CD14-positive monocyte (primary cell): ENCODE measurements around the gene CST7. TPM values are rescaled to one million over a fixed set of nuclear protein-coding genes. Genes with fewer than 3 reads are reported as not detected.

Source experiments
- DNase-seq, 3 donors: peaks; one replicate each; pipeline ENCODE4 v3.0.0-alpha.2; 2011 to 2022
- H2AFZ ChIP-seq: 2 replicates; pipeline ENCODE4 v1.6.0; 2012; ENCODE audit warnings: mild to moderate bottlenecking, low read depth, low read length, inconsistent platforms; ENCODE audit not compliant: insufficient read depth, poor library complexity, severe bottlenecking
- H3K27ac ChIP-seq, 2 donors: 1 replicate in 1 of 2; 2 replicates in 1 of 2; pipeline ENCODE4 v1.5.1; 2012 to 2013; ENCODE audit warnings: low read length in 2 of 2, control low read depth in 1 of 2, inconsistent platforms in 1 of 2, low read depth in 1 of 2, mild to moderate bottlenecking in 1 of 2
- H3K27me3 ChIP-seq, 2 donors: one replicate each; pipeline versions ENCODE4 v1.6.0 to v1.6.1; 2011 to 2013; ENCODE audit warnings: low read length in 2 of 2; ENCODE audit not compliant: control insufficient read depth in 2 of 2, insufficient read depth in 2 of 2
- H3K36me3 ChIP-seq, 2 donors: replicated peaks in 1 of 2; 1 replicate in 1 of 2; 2 replicates in 1 of 2; pipeline versions ENCODE4 v1.5.1 to v1.6.1; 2012 to 2013; ENCODE audit warnings: low read length in 2 of 2, control low read depth in 1 of 2, inconsistent platforms in 1 of 2, mild to moderate bottlenecking in 1 of 2; ENCODE audit not compliant: insufficient read depth in 2 of 2, control insufficient read depth in 1 of 2
- H3K4me1 ChIP-seq, 2 donors: 1 replicate in 1 of 2; 2 replicates in 1 of 2; pipeline versions ENCODE4 v1.5.1 to v1.6.1; 2012 to 2013; ENCODE audit warnings: low read length in 2 of 2, control low read depth in 1 of 2, inconsistent platforms in 1 of 2, mild to moderate bottlenecking in 1 of 2, moderate library complexity in 1 of 2; ENCODE audit not compliant: insufficient read depth in 2 of 2, control insufficient read depth in 1 of 2
- H3K4me2 ChIP-seq: replicated peaks from 2 replicates; pipeline ENCODE3; 2012; ENCODE audit warnings: low read length, moderate library complexity, mild to moderate bottlenecking; ENCODE audit not compliant: poor library complexity, severe bottlenecking; ENCODE audit errors: extremely low read depth
- H3K4me3 ChIP-seq, 3 experiments: fragments of 200-600 bp in 1 of 3; sonication (generic) in 1 of 3; replicated peaks in 1 of 3; 1 replicate in 2 of 3; 2 replicates in 1 of 3; pipeline ENCODE4 v1.5.1; 2011 to 2013; ENCODE audit warnings: low read length in 3 of 3, mild to moderate bottlenecking in 3 of 3, control low read depth in 2 of 3, low read depth in 2 of 3, inconsistent platforms in 1 of 3, moderate library complexity in 1 of 3
- H3K79me2 ChIP-seq: 2 replicates; pipeline ENCODE4 v1.6.0; 2012; ENCODE audit warnings: mild to moderate bottlenecking, control low read depth, inconsistent platforms, low read length, moderate library complexity; ENCODE audit not compliant: insufficient read depth
- H3K9ac ChIP-seq: 2 replicates; pipeline ENCODE4 v1.6.0; 2017; ENCODE audit warnings: low read length, mild to moderate bottlenecking; ENCODE audit not compliant: insufficient read depth, poor library complexity, severe bottlenecking
- H3K9me3 ChIP-seq, 2 donors: replicated peaks in 1 of 2; 1 replicate in 1 of 2; 2 replicates in 1 of 2; pipeline versions ENCODE4 v1.5.1 to v1.6.1; 2012 to 2013; ENCODE audit warnings: low read length in 2 of 2, control low read depth in 1 of 2; ENCODE audit not compliant: control insufficient read depth in 1 of 2, insufficient read depth in 1 of 2
- H4K20me1 ChIP-seq: 2 replicates; pipeline ENCODE4 v1.6.0; 2012; ENCODE audit warnings: mild to moderate bottlenecking, low read length, control low read depth, moderate library complexity; ENCODE audit not compliant: insufficient read depth
- H3K27ac Mint-ChIP-seq, 7 donors: one replicate each; pipeline ENCODE4 v1.8.0; 2020; ENCODE audit warnings: mild to moderate bottlenecking in 7 of 7, mixed read lengths in 7 of 7, moderate library complexity in 6 of 7, inconsistent platforms in 2 of 7
- H3K27me3 Mint-ChIP-seq, 3 donors: one replicate each; pipeline ENCODE4 v1.8.0; 2021 to 2022; ENCODE audit warnings: low read depth in 3 of 3, mild to moderate bottlenecking in 3 of 3, mixed read lengths in 3 of 3, moderate library complexity in 3 of 3, inconsistent platforms in 1 of 3
- H3K36me3 Mint-ChIP-seq, 2 donors: one replicate each; pipeline ENCODE4 v1.8.0; 2020; ENCODE audit warnings: mixed read lengths in 2 of 2, inconsistent platforms in 1 of 2, mild to moderate bottlenecking in 1 of 2
- H3K4me1 Mint-ChIP-seq: one replicate; pipeline ENCODE4 v1.8.0; 2020; ENCODE audit warnings: mild to moderate bottlenecking, mixed read lengths
- H3K4me3 Mint-ChIP-seq, 2 donors: one replicate each; pipeline ENCODE4 v1.8.0; 2020; ENCODE audit warnings: mild to moderate bottlenecking in 2 of 2, mixed read lengths in 2 of 2, moderate library complexity in 1 of 2
- H3K9me3 Mint-ChIP-seq, 7 donors: one replicate each; pipeline ENCODE4 v1.8.0; 2020 to 2022; ENCODE audit warnings: mixed read lengths in 7 of 7, mild to moderate bottlenecking in 6 of 7, moderate library complexity in 6 of 7, inconsistent platforms in 2 of 7
- WGBS: methylation state at CpG from one replicate; pipeline ENCODE4 v1.1.5; 2013; ENCODE audit warnings: missing lambda C conversion rate; ENCODE audit not compliant: insufficient coverage; 5-methylcytosine and 5-hydroxymethylcytosine counted together
- intact Hi-C, 2 donors: fragments of 100-400 bp; cut with micrococcal nuclease; formaldehyde crosslinking; loops; one replicate each; pipeline versions ENCODE4 v1.15.0 to v1.15.1; 2023
- polyA plus RNA-seq, 3 donors: library from polyadenylated mRNA; depleted of rRNA in 1 of 3; unstranded in 2 of 3; stranded (reverse) in 1 of 3; fragments of 300-500 nt in 2 of 3; fragments of >200 nt in 1 of 3; fragmentation: Illumina TruSeq in 2 of 3; gene quantifications; 1 replicate in 2 of 3; 2 replicates in 1 of 3; pipeline ENCODE4 v1.2.3, GENCODE V29; 2012 to 2021
- TF ChIP-seq, protein P1 (sequence below): fragments of 200-600 bp; IDR thresholded peaks from one replicate; pipeline ENCODE4 v1.8.0; 2022; ENCODE audit warnings: antibody characterized with exemption, mild to moderate bottlenecking

Gene CST7
- polyA plus RNA-seq, 3 donors = 1.2 to 3.2 (median 1.8) TPM

- H3K4me2 ChIP-seq = peak overlapping the region; percentile 11
- H3K9me3 Mint-ChIP-seq = peaks cover 0 to 3% (median 0%) of the 10 kb centered on the region in 7 donors
- H3K4me1 Mint-ChIP-seq = peaks cover 59% of the 10 kb centered on the region
Measured at GRCh38 chr20:24955045-24955444, 6.0 kb downstream of the CST7 start.

GRCh38 chr20:24956001-24956841 lies 7.2 kb downstream of the CST7 start:
- Mint-ChIP-seq H3K36me3 (peaks cover 35 to 48% of the 10 kb centered on the region in 2 donors), H3K27me3 (peaks cover 0 to 1% (median 0%) of the 10 kb centered on the region in 3 donors), H3K4me1 (peaks cover 47% of the 10 kb centered on the region), H3K4me3 (no peak overlapping the region), H3K9me3 (peaks cover 0 to 3% (median 0%) of the 10 kb centered on the region in 7 donors), H3K27ac (peak overlapping the region in 6 of 7 donors; percentile 33 to 77 (median 68))
- Histone ChIP-seq H3K4me2 (no peak overlapping the region), H4K20me1 (no peaks in the 10 kb centered on the region), H2AFZ (no peak overlapping the region), H3K4me1 (peaks cover 38 to 41% of the 10 kb centered on the region in 2 donors), H3K27ac (peak overlapping the region in 1 of 2 donors; percentile 48), H3K9ac (no peak overlapping the region), H3K36me3 (peaks cover 36 to 41% of the 10 kb centered on the region in 2 donors), H3K4me3 (no peak overlapping the region), H3K9me3 (no peaks in the 10 kb centered on the region), H3K79me2 (peaks cover 36% of the 10 kb centered on the region), H3K27me3 (no peaks in the 10 kb centered on the region)
- no peak for DNase-seq
- intact Hi-C loops = no loop called here
- WGBS = 81% methylated on average over 18 of the region's 22 CpGs
- TF ChIP-seq, protein P1, sequence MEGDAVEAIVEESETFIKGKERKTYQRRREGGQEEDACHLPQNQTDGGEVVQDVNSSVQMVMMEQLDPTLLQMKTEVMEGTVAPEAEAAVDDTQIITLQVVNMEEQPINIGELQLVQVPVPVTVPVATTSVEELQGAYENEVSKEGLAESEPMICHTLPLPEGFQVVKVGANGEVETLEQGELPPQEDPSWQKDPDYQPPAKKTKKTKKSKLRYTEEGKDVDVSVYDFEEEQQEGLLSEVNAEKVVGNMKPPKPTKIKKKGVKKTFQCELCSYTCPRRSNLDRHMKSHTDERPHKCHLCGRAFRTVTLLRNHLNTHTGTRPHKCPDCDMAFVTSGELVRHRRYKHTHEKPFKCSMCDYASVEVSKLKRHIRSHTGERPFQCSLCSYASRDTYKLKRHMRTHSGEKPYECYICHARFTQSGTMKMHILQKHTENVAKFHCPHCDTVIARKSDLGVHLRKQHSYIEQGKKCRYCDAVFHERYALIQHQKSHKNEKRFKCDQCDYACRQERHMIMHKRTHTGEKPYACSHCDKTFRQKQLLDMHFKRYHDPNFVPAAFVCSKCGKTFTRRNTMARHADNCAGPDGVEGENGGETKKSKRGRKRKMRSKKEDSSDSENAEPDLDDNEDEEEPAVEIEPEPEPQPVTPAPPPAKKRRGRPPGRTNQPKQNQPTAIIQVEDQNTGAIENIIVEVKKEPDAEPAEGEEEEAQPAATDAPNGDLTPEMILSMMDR = no peak

More at GRCh38 chr20:24955045-24955444, 6.0 kb downstream of the CST7 start:
- no peaks in the 10 kb centered on the region for H4K20me1 ChIP-seq
- peaks cover 48% of the 10 kb centered on the region for H3K79me2 ChIP-seq
- H3K4me1 ChIP-seq = peaks cover 49 to 53% of the 10 kb centered on the region in 2 donors
- Mint-ChIP-seq H3K4me3 (peak overlapping the region; percentile 13 to 16), H3K27me3 (peaks cover 0 to 1% (median 0%) of the 10 kb centered on the region in 3 donors), H3K27ac (peak overlapping the region in 6 of 7 donors; percentile 60 to 80 (median 75)), H3K36me3 (peaks cover 25 to 42% of the 10 kb centered on the region in 2 donors)
- TF ChIP-seq, protein P1 = no peak
- no peaks in the 10 kb centered on the region for H3K27me3 ChIP-seq
- H3K27ac ChIP-seq = peak overlapping the region; percentile 49 to 78
- intact Hi-C loops = no loop called here
- H3K9me3 ChIP-seq = no peaks in the 10 kb centered on the region
- no peak overlapping the region for H3K4me3 ChIP-seq
- DNase-seq = no peak
- WGBS = 42% methylated on average over 2 of the region's 3 CpGs
- no peak overlapping the region for H3K9ac ChIP-seq
- no peak overlapping the region for H2AFZ ChIP-seq
- peaks cover 26 to 29% of the 10 kb centered on the region in 2 donors for H3K36me3 ChIP-seq
